Embryonic facial prominence (tissue), 1 donor: Measurements from ENCODE around the gene HPSE2.

ENCODE experiments used
- DNase-seq: peaks from one replicate; pipeline ENCODE4 v3.0.0-alpha.2; 2016; ENCODE audit errors: extremely low spot score

The HPSE2 gene

GRCh38 chr10:98433881-98434732 lies 801.5 kb downstream of the HPSE2 start:
- DNase-seq, result no peak

- no peak for DNase-seq
Observed at GRCh38 chr10:98433371-98433770, 802.3 kb downstream of the HPSE2 start.

- DNase-seq, result no peak
Observed at GRCh38 chr10:98432330-98432729, 803.3 kb downstream of the HPSE2 start.

- DNase-seq, result no peak
Observed at GRCh38 chr10:98431016-98431415, 804.6 kb downstream of the HPSE2 start.

- no peak for DNase-seq
Observed at GRCh38 chr10:98430427-98430826, 805.2 kb downstream of the HPSE2 start.

- DNase-seq, result no peak
Observed at GRCh38 chr10:98429320-98430072, 806.2 kb downstream of the HPSE2 start.

GRCh38 chr10:98427011-98427515 lies 808.6 kb downstream of the HPSE2 start:
- DNase-seq, result no peak

GRCh38 chr10:98425511-98426352 lies 809.9 kb downstream of the HPSE2 start:
- no peak for DNase-seq

GRCh38 chr10:98424295-98425254 lies 811.1 kb downstream of the HPSE2 start:
- DNase-seq, result no peak

- DNase-seq, result no peak
Observed at GRCh38 chr10:98423691-98424120, 811.9 kb downstream of the HPSE2 start.

GRCh38 chr10:98422182-98422581 lies 813.5 kb downstream of the HPSE2 start:
- no peak for DNase-seq

- no peak for DNase-seq
Observed at GRCh38 chr10:98420786-98421185, 814.9 kb downstream of the HPSE2 start.

- no peak for DNase-seq
Observed at GRCh38 chr10:98419469-98420261, 816.0 kb downstream of the HPSE2 start.

- DNase-seq, result no peak
Observed at GRCh38 chr10:98418665-98419468, 816.8 kb downstream of the HPSE2 start.

GRCh38 chr10:98417973-98418664 lies 817.5 kb downstream of the HPSE2 start:
- no peak for DNase-seq

- no peak for DNase-seq
Observed at GRCh38 chr10:98417481-98417959, 818.1 kb downstream of the HPSE2 start.

GRCh38 chr10:98416606-98417388 lies 818.9 kb downstream of the HPSE2 start:
- no peak for DNase-seq
